HEK293 (cell line): Measurements from ENCODE around the gene IL15RA.

ENCODE experiments used
- CTCF ChIA-PET: fragments of 350-600 bp; formaldehyde crosslinking; extraction: SDS; loops from one replicate; lab custom pipeline; 2021; ENCODE audit warnings: antibody characterized with exemption; lab: Yijun Ruan, JAX
- POLR2A ChIA-PET: fragments of 300-600 bp; formaldehyde crosslinking; extraction: SDS; loops from one replicate; lab custom pipeline; 2020; ENCODE audit warnings: antibody characterized with exemption, inconsistent platforms; lab: Yijun Ruan, JAX
- H3K27ac ChIP-seq: fragments of 200-500 bp; sonication (Bioruptor generic); 2 replicates; pipeline ENCODE4 v1.5.1; 2014; ENCODE audit warnings: low read depth, low read length, control low read depth, inconsistent platforms; ENCODE audit errors: extremely low read depth
- H3K36me3 ChIP-seq, 2 experiments: fragments of 200-500 bp in 1 of 2; sonication (Bioruptor generic) in 1 of 2; 1 replicate in 1 of 2; 2 replicates in 1 of 2; pipeline ENCODE4 v1.5.1; 2014 to 2017; ENCODE audit warnings: inconsistent platforms in 2 of 2, low read length in 2 of 2; ENCODE audit not compliant: control insufficient read depth in 2 of 2, insufficient read depth in 1 of 2
- H3K4me1 ChIP-seq: fragments of 200-500 bp; sonication (Bioruptor generic); 2 replicates; pipeline ENCODE4 v1.5.1; 2014; ENCODE audit warnings: mild to moderate bottlenecking, low read length, inconsistent platforms; ENCODE audit not compliant: control insufficient read depth, insufficient read depth
- H3K4me3 ChIP-seq: 2 replicates; pipeline ENCODE4 v1.5.1; 2011; ENCODE audit warnings: low read depth, mild to moderate bottlenecking, control low read depth, low read length, moderate library complexity
- H3K9me3 ChIP-seq: fragments of 200-500 bp; sonication (Bioruptor generic); 2 replicates; pipeline ENCODE4 v1.5.1; 2014; ENCODE audit warnings: low read depth, low read length, inconsistent platforms; ENCODE audit not compliant: control insufficient read depth, insufficient read depth
- ATF2 ChIP-seq: fragments of 450-650 bp; formaldehyde crosslinking; IDR thresholded peaks from 2 replicates; pipeline ENCODE4 v1.5.1; 2016; ENCODE audit warnings: missing biosample characterization, missing genetic modification characterization, low read depth
- BCL11A ChIP-seq: fragments of 450-650 bp; formaldehyde crosslinking; IDR thresholded peaks from 2 replicates; pipeline ENCODE4 v1.5.1; 2016; ENCODE audit warnings: low read depth, missing biosample characterization, missing genetic modification characterization
- GLIS1 ChIP-seq: fragments of 450-650 bp; formaldehyde crosslinking; IDR thresholded peaks from 2 replicates; pipeline ENCODE4 v1.5.1; 2016; ENCODE audit warnings: missing biosample characterization, missing genetic modification characterization
- SP3 ChIP-seq: fragments of 450-650 bp; formaldehyde crosslinking; IDR thresholded peaks from 2 replicates; pipeline ENCODE4 v1.5.1; 2016; ENCODE audit warnings: missing biosample characterization, missing genetic modification characterization
- ZBTB11 ChIP-seq: fragments of 450-650 bp; formaldehyde crosslinking; conservative IDR thresholded peaks from 2 replicates; pipeline ENCODE4 v1.5.1; 2016; ENCODE audit warnings: low read depth, missing biosample characterization, missing genetic modification characterization
- ZBTB49 ChIP-seq: fragments of 450-650 bp; formaldehyde crosslinking; IDR thresholded peaks from 2 replicates; pipeline ENCODE4 v1.5.1; 2016; ENCODE audit warnings: missing biosample characterization, missing genetic modification characterization, low read depth
- ZNF112 ChIP-seq: fragments of 450-650 bp; formaldehyde crosslinking; IDR thresholded peaks from 2 replicates; pipeline ENCODE4 v1.5.0; 2017; ENCODE audit warnings: missing biosample characterization, missing genetic modification characterization
- ZNF114 ChIP-seq: fragments of 450-650 bp; formaldehyde crosslinking; IDR thresholded peaks from 2 replicates; pipeline ENCODE4 v1.5.0; 2017; ENCODE audit warnings: missing biosample characterization, missing genetic modification characterization
- ZNF148 ChIP-seq: fragments of 450-650 bp; formaldehyde crosslinking; IDR thresholded peaks from 2 replicates; pipeline ENCODE4 v1.5.0; 2017; ENCODE audit warnings: missing biosample characterization, missing genetic modification characterization, borderline replicate concordance
- ZNF23 ChIP-seq: fragments of 450-650 bp; formaldehyde crosslinking; IDR thresholded peaks from 2 replicates; pipeline ENCODE4 v1.5.1; 2016; ENCODE audit warnings: missing biosample characterization, missing genetic modification characterization, borderline replicate concordance
- ZNF362 ChIP-seq: fragments of 450-650 bp; formaldehyde crosslinking; IDR thresholded peaks from 2 replicates; pipeline ENCODE4 v1.5.1; 2016; ENCODE audit warnings: missing biosample characterization, missing genetic modification characterization
- ZNF433 ChIP-seq: fragments of 450-650 bp; formaldehyde crosslinking; IDR thresholded peaks from 2 replicates; pipeline ENCODE4 v1.5.1; 2016; ENCODE audit warnings: missing biosample characterization, missing genetic modification characterization, low read depth
- ZNF530 ChIP-seq: fragments of 450-650 bp; formaldehyde crosslinking; IDR thresholded peaks from 2 replicates; pipeline ENCODE4 v1.5.1; 2016; ENCODE audit warnings: low read depth, missing biosample characterization, missing genetic modification characterization
- ZNF558 ChIP-seq: fragments of 450-650 bp; formaldehyde crosslinking; IDR thresholded peaks from 2 replicates; pipeline ENCODE4 v1.5.1; 2016; ENCODE audit warnings: missing biosample characterization, missing genetic modification characterization
- ZNF645 ChIP-seq: fragments of 450-650 bp; formaldehyde crosslinking; IDR thresholded peaks from 2 replicates; pipeline ENCODE4; 2016; ENCODE audit warnings: missing biosample characterization, missing genetic modification characterization
- ZNF660 ChIP-seq: fragments of 450-650 bp; IDR thresholded peaks from 2 replicates; pipeline ENCODE4 v1.5.1; 2018; ENCODE audit warnings: missing biosample characterization, mild to moderate bottlenecking, missing genetic modification characterization
- ZNF704 ChIP-seq: fragments of 450-650 bp; formaldehyde crosslinking; IDR thresholded peaks from 2 replicates; pipeline ENCODE4 v1.5.1; 2016; ENCODE audit warnings: missing biosample characterization, missing genetic modification characterization
- ZNF791 ChIP-seq: fragments of 450-650 bp; formaldehyde crosslinking; IDR thresholded peaks from 2 replicates; pipeline ENCODE4 v1.5.1; 2016; ENCODE audit warnings: missing biosample characterization, missing genetic modification characterization
- ZSCAN23 ChIP-seq: fragments of 450-650 bp; formaldehyde crosslinking; IDR thresholded peaks from 2 replicates; pipeline ENCODE4 v1.5.1; 2016; ENCODE audit warnings: missing biosample characterization, missing genetic modification characterization

The IL15RA gene

GRCh38 chr10:5968037-5968680 lies 9.2 kb downstream of the IL15RA start:
- POLR2A ChIA-PET, result no interaction called here
- Histone ChIP-seq H3K27ac (no peak overlapping the region), H3K4me1 (no peaks in the 10 kb centered on the region), H3K36me3 (no peaks in the 10 kb centered on the region), H3K9me3 (no peaks in the 10 kb centered on the region), H3K4me3 (no peak overlapping the region)
- CTCF ChIA-PET, result no interaction called here
- TF ChIP-seq ZNF660 (no peak), ZNF704 (tag by site-specific recombination) (no peak), ZBTB49 (tag by site-specific recombination) (no peak), ZNF645 (tag by site-specific recombination) (no peak), ZSCAN23 (tag by site-specific recombination) (no peak), ATF2 (no peak), ZNF433 (tag by site-specific recombination) (no peak), ZNF112 (tag by site-specific recombination) (no peak), BCL11A (no peak), ZNF362 (no peak), ZNF23 (tag by site-specific recombination) (no peak)

GRCh38 chr10:5965266-5965665 lies 12.1 kb downstream of the IL15RA start:
- ChIA-PET CTCF (no interaction called here), POLR2A (no interaction called here)
- no peak overlapping the region for H3K27ac ChIP-seq
- H3K4me1 ChIP-seq, result no peaks in the 10 kb centered on the region
- no peaks in the 10 kb centered on the region for H3K36me3 ChIP-seq
- H3K9me3 ChIP-seq, result no peaks in the 10 kb centered on the region
- H3K4me3 ChIP-seq, result no peak overlapping the region
- no peak for TF ChIP-seq ZNF148
- no peak for TF ChIP-seq ZNF114 (tag by site-specific recombination)
- no peak for TF ChIP-seq ZNF530 (tag by site-specific recombination)
- TF ChIP-seq ZNF791, result no peak
- TF ChIP-seq ZBTB11 (tag by site-specific recombination), result no peak
- TF ChIP-seq ZNF558 (tag by site-specific recombination), result no peak
- TF ChIP-seq GLIS1 (tag by site-specific recombination), result no peak
- no peak for TF ChIP-seq SP3
